HG03108 (cell line): Measurements from ENCODE around the gene RASA2.
"Not testable (repeated sequence)": the region's sequence is repeated elsewhere in the genome, so short reads cannot be mapped to it uniquely, and the experiment has no call there.

ENCODE experiments used
- ATAC-seq: cut with Tn5 transposase; IDR thresholded peaks from one replicate; pipeline ENCODE4 v1.9.1; 2021; ENCODE audit warnings: moderate library complexity; ENCODE audit not compliant: unreplicated experiment

RASA2 gene

DNA sequence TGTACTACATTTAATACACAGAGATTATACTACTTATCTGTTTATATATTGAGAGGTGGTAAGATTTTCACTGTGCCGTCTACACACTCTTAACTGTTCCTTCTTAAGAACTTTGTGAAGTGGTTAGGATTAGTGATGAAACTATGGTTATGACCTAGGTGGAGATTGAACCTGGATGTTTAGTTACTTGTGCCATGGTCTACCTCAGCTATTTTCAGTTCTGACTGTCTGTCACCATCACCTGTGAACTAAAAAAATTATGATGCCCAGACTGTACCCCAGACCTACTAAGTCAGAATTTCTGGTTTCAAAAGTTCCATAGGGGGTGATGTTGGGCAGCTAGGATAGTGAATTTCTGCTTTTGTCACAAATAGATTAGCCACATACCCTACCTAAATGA lies 6.4 kb downstream of the RASA2 start:
- ATAC-seq, result no peak

DNA sequence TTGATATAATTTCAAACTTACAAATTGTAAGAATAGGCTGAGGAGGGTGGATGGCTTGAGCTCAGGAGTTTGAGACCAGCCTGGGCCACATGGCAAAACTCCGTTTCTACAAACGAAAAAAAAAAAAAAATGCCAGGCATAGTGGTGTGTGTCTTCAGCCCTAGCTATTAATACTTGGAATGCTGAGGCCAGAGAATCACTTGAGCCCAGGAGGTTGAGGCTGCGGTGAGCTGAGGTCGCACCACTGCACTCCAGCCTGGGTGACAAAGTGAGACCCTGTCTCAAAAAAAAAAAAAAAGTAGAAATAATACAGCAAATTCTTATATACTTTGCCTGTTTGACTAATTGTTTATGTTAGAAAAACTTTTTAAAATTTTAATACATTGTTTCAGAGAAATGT lies 10.8 kb downstream of the RASA2 start:
- not testable (repeated sequence) for ATAC-seq

DNA sequence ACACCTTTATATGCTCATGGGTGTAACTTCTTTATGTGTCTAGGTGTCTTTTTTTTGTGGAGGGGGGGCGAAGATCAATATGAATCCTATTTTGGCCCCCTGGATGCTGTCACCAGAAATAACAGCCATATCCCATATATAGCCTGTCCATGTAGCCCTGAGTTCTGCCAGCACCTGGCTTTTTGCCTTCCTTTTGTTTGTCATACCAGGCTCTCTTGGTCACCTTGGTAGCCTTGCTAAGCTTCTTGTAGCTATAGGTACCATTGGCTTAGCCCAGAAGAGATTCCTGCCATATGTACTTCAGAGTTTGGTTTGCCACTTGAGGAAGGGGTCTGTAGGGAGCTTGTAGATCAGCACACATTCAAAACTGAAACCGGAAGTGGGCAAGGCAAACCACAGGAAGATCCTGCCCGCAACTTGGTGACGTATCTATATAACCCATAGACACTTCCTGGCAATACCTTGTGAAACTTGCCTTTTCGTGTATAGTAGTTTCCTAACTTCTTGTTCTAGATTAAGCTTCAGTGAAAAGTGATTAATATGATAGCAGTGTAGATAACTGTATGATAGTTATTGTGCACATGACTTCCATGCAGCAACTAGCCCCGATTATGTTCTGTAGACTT lies 11.9 kb downstream of the RASA2 start:
- peak; percentile 90 for ATAC-seq

DNA sequence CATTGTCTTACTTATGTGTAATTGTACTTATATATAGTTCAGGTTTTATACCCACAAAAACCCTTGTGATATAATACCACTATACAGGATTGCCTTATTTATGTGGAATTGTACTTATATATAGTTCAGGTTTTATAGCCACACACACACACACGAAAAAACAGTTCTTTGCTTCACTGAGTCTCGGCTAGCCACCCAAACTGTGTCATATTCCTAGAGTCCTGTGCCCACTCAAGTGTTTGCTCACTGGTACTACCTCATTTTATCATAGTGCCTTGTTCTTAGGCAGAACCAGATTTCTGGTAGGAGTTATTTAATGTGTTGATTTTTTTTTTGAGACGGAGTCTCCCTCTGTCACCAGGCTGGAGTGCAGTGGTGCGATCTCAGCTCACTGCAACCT lies 12.5 kb downstream of the RASA2 start:
- ATAC-seq, result no peak

DNA sequence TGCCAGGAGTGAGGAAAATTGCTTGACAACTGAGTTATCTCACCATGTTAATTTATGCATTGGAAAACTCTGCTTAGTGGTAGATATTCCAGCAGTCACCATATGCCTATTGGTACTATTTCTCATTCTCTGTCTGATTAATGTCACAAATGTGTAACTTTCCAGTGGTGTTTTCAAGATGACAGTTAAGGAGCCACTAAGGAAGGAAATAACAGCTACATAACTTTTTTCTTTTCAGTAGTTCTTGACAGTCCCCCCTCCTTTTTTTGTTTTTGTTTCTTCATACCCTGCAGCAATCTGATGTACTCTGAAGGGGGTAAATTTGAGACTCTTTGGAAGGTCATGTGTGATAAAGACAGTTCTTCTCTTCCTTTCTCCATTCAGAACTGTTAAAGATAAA lies 13.1 kb downstream of the RASA2 start:
- no peak for ATAC-seq

DNA sequence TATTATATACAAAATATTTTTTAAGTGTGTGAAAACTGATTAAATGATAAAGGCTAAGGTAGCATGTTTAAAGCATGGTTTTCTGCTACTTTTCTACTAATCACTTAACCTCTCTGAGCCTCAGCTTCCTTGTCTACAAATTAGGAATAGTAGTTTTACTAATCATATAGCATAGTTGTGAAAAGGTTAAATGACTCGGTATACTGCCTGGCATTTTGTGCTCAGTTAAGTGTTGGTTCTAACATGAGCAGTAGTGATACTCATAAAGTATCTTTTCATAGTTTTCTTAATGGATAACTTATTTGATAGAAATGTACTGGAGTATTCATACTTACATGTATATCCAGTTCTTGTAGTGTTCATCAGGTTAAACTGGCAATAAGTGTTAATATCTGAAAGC lies 13.6 kb downstream of the RASA2 start:
- no peak for ATAC-seq

DNA sequence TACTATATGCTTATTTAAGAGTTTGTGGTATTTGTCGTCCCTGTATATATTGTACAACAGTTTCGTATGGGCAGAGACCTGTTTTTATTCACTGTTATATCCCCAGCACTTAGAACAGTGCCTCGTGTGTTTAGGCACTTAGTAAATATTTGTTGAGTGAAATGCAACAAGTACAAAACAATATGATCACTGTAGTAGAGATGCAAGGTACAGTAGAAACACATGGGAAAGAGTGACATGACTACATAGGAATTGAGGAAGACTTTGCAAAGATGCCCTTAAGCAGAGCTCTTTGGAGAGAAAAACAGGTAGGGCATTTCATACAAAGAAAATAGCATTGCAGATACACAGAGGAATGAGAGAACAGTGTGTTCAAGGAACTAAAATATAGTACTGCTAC lies 18.3 kb downstream of the RASA2 start:
- no peak for ATAC-seq

DNA sequence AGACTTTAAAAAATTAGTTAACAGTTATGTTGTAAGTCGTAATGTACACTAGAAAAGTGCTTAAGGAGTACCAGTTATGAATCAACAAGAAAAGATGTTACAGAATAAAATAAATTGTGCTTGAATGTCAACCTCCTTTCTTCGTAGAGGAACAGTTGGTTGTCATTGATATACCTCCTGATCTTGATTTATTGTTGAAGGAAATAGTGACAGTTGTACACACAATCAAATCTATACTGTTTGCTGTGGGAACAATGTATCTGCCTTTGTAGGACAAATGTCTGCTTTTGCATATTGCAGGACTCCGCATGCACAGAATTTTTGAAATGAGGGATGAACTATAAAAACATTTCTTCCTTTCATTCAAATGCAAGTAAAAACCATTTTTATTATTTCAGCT lies 19.2 kb downstream of the RASA2 start:
- no peak for ATAC-seq

DNA sequence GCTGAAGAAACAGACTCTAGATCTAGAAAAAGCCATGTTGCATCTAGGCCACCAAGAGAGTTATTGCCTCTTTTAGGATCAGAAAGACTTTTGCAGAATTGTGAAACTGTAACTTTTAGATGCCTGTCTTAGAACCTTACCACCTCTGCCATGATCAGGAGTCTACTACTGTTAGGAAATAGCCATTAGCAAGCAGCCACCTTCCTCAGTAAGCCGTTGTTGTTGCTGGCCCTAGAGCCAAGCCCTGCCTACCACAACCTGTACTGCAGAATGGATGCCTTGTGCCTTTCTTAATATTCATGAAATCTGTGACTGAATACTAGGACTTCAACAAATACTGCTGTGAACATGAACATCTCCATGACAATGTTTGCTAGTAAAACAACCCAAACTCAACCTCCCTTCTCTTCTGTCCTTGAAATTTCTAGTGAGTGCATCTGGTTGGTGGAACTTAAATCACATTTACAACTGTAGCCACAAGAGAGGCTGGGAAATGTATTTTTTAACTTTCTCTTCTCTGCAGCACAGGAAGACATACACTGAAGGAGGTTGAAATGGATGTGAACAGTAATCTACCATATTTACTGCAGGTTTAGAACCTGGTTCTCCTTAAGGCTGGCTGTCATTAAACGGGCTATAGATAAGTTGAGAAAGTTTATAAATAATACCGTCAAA lies 20.7 kb downstream of the RASA2 start:
- no peak for ATAC-seq

DNA sequence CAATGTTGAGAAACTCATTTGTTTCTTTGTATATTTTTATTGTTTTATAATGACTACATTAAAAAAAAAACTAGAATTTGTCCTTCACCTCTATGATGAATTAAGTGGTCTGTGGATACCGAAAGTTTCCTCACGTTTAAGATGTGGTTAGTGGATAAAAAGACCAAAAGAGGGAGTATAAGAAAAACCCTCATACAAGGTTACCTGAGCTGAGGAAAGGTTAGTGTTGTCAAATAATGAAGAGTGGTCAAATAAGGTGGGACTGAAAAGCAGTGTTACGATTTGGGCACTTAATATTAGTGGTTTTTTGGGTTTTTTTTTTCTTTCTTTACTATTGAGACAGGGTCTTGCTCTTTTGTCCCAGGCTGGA lies 21.2 kb downstream of the RASA2 start:
- ATAC-seq, result no peak

DNA sequence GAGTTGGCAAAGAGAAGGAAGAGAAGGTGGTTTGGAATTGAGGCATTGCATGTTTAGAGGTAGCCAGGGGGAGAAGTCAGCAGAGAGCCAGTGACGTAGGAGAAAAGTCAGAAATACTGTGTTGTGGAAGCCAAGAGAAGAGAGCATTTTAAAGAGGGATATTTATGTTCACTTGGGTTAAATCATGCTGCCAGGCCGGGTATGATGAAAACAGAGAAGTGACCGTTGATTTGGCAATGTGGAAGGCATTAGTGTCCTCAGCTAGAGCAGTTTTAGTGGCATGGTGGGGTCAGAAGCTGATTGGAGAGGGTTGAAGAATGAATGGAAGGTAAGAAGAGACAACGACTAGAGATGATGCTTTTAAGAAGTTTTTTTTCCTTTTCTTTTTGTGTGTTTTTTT lies 24.5 kb downstream of the RASA2 start:
- no peak for ATAC-seq

DNA sequence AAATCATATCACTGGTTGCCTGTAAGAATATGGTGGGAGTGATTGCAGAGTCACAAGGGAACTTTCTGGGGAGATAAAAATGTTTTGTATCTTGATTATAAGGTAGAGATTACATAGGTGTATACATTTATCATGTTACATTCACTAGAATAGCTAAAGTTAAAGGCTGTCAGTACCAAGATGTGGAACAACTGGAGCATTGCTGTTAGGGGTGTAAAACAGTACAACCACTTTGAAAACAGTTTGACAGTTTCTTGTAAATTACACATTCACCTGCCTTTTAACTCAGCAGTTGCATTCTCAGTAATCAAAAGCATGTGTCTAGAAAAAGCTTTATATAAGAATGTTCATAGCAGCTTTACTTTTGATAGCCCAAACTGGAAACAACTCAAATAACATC lies 27.6 kb downstream of the RASA2 start:
- ATAC-seq, result no peak

DNA sequence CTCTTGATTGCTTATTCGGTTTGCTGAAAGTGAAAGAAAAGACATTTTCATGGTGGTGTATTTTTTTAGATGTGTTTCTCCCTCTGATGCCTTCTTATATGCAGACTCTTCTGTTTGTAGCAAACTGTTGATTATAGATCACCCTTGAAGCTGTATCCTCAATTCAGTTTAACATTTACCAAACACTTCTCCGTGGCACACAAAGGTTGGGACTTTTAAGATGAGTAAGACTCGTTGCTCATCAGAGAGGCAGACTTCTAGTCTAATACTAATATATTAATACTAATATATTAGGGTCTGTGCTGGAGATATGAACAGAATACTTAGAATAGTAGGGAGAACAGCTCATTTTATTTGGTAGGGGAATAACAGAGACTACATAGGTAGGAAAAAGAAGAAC lies 32.8 kb downstream of the RASA2 start:
- ATAC-seq, result no peak

DNA sequence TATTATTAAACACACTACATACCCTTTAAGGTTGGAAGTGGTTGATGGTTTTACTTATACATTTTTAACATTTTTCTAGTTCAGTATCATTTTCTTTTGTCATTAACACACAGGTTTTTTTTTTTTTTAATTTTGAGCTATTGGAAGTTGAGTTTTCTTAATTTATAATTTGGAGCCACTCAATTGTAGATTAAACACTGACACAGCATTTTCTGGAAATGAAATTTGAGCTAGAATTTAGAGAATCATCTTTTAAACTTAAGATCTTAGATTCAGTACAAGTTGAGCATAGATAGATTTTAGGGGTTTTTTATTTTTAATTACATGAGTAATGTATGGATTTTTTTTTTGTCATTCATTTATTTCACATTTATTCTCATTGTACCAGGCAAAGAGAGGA lies 35.0 kb downstream of the RASA2 start:
- no peak for ATAC-seq

DNA sequence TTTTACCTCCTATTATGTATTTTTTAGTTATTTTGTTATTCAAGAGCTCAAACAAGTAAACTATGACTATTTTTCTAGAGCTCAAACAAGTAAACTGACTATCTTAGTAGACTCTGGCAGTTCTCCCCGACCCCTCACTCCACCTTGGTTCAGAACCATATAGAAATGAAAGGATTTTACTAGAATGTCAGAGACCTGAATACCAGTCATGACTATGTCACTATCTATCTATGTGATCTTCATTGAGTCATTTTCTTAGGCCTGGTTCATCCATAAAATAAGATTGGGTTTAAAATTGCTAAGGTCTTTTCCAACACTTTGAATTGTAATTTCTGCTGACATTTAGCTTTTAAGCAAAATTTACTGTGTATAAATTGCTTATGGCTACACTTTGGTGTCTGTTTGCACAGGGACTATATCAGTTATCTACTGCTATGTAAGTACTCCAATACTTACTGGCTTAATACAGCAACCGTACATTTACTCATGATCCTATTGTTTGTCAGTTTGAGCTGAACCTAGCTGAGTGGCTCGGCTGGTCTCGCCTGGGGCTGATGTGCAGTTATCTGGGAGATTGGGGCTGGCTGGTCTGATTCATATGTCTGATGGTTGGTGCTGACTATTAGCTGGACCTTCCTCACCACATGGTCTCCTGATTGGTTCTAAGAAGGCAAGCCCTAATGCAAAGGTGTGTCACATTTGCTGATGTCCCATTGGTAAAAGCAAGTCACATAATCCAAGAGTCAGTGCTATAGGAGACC lies 37.0 kb downstream of the RASA2 start:
- no peak for ATAC-seq

DNA sequence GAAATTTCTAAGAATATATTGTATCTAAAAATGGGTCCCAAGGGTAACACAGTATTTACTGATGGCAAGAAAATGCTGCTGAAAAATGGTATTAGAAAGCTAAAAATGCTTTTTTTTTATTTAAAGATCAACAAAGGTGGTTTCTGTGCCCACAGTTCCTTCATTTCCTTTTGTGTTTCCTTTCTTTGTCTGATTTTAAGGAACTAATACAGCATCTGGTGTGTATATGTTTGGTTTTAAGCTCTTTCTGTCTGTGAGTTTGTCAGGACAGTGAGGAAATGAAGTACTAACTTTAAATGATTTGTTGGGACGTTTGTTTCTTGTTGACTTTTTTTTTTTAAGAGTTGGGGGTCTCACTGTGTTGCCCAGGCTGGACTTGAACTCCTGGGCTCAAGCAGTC lies 38.2 kb downstream of the RASA2 start:
- ATAC-seq, result no peak

DNA sequence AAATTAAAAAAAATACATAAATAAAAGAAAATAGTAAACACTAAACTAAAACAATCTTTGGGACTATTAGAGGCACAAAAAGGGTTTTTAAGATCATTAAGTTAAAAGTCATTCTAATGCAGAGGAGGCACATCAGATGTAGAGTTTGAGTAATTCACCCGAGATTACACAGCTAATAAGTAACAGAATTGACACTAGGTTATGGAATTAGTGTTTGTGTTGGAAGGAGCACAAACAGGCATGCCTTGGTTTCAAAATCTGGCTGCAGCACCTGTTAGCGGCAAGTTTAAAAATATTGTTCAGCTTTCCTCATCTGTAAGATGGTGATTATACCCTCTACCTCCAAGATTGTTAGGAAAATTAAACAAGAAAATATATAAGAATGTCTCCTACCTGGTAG lies 39.0 kb downstream of the RASA2 start:
- ATAC-seq, result no peak

DNA sequence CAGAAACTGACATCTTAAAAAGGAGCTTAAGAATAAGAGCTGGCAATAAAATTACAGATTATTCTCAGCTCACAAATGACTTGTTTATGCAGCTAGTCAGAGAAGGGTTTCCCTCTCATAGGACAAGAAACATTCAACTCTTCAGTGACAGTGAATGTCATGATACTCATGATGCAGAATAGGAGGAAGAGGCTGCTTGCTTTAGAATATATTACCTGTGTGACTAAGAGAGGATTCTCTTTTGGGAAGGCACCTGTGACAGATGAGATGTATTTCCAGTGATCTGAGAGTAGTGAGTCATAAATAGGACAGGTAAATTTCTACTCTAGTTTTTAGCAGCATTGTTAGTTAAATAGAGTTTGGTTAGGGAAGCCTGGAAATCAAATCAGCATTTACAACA lies 39.9 kb downstream of the RASA2 start:
- ATAC-seq, result no peak

DNA sequence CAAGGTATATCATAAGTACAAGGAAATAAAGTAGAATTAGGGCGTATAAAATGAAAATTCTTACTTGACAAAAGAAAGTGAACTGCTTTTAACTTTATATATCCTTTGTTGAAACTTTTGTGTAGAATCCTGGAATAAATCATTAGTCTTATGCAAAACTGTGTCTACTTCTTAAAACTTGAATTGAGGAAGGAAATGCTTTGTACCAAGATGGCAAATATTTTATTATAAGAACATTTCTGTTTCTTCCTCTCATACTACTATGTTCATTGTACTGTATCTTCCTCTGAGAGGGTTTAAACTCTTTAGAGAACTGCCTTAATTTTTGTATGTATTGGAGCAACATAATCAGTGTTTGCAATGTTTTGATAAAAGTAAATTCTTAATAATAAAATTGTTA lies 42.0 kb downstream of the RASA2 start:
- ATAC-seq, result no peak

DNA sequence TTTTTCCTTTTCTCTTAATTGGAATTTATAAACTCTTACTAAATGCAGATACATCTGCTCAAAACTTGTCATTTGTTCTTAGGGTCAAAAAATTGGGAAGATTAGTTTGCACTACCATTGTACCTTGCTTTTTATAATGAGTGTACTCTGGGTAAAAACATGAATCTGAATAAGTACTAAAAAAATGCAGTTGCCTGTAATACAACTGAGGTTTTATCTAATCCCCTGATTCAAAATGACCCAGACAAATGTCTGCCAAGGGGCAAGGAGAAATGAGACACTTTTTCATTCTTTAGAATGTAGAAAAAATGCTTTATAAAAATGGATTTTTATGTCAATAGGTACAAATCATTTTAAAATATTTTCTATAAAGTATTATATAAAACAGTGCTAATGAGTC lies 42.4 kb downstream of the RASA2 start:
- no peak for ATAC-seq

DNA sequence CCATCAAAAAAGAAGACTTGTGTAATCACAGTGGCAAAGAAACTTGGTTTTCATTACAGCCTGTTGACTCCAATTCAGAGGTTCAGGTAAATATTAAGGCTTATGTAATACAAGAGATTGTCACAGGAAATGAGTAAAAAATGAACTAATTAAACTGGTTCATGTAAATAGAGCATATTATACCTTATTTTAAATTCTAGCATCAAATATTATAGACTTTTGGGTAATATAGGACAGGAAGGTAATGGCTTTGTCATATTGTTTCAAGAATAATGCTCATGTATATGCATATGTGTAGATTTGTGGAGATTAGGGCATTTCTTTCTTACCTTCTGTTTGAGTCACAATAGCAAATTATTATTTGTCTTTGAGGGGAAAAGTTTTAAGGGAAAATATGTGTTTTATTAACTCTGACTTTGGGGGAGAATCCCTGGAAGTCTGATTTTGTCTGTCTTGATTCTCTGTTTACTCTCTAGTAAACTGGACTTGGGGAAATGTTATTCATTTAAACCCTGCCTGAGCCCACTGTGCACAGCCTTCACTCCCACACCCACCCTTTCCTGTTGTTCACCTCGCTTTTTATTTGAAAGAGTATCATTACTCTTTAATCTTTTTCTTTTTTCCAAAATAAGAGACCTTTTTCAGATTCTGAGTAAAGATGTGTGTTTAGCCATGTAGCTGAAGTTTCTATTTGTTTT lies 43.0 kb downstream of the RASA2 start:
- no peak for ATAC-seq

DNA sequence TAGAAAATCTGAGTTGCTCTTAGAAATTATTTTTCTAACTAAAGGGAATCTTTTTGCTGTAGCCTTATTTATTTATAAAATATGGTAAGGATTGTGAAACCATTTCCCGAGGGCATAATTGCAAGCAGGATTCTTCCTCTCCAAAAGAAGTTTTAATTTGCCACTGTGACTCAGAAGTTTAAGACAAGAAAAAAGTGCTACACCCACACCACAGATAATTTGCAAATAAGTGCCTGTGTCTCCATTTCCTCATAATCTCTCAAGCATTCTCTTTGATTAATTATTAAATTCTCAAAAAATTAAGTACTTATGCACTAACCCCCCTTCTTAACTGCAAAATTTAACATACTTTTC lies 43.6 kb downstream of the RASA2 start:
- ATAC-seq, result no peak
